ENCODE data around the gene UGT1A8.

DNA sequence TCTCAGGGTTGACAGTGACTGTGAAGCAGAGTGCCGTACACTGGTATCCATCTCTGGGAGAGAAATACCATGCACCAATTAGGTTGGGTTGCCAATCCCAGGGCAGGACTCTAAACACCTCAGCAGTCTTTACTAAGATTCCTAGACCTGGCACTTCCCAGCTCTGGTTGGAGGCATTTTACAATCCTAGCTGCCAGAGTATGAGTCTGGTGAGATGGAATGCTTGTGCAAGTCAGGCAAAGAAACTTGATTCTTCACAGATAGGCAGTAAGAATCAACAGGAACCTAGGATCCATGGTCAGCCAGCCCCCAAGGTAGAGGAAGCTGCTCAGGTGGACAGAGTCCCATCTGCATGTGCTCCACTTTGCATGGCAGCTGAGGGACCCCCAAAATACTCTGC, 89.3 kb downstream of the UGT1A8 start:
- TF ChIP-seq POLR2A (IDR thresholded peaks at IDR 0.05), result no peak
- TF ChIP-seq, protein P1, sequence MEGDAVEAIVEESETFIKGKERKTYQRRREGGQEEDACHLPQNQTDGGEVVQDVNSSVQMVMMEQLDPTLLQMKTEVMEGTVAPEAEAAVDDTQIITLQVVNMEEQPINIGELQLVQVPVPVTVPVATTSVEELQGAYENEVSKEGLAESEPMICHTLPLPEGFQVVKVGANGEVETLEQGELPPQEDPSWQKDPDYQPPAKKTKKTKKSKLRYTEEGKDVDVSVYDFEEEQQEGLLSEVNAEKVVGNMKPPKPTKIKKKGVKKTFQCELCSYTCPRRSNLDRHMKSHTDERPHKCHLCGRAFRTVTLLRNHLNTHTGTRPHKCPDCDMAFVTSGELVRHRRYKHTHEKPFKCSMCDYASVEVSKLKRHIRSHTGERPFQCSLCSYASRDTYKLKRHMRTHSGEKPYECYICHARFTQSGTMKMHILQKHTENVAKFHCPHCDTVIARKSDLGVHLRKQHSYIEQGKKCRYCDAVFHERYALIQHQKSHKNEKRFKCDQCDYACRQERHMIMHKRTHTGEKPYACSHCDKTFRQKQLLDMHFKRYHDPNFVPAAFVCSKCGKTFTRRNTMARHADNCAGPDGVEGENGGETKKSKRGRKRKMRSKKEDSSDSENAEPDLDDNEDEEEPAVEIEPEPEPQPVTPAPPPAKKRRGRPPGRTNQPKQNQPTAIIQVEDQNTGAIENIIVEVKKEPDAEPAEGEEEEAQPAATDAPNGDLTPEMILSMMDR (IDR thresholded peaks at IDR 0.05), result no peak
